Stimulated activated CD4-positive, alpha-beta T cell treated with anti-CD3 and anti-CD28 coated beads, TNF-alpha, amount 100 ng/mL, for 48 hours (primary cell): ENCODE data around the gene PADI2.

Experiments
- DNase-seq, 3 donors: peaks; one replicate each; pipeline ENCODE4 v3.0.0-alpha.2; 2020; ENCODE audit warnings: low read depth in 3 of 3

PADI2 gene

GRCh38 chr1:17113963-17114362 lies 5.3 kb downstream of the PADI2 start:
- no peak for DNase-seq

GRCh38 chr1:17112496-17113236 lies 6.6 kb downstream of the PADI2 start:
- no peak for DNase-seq

GRCh38 chr1:17112076-17112475 lies 7.2 kb downstream of the PADI2 start:
- no peak for DNase-seq

- DNase-seq, result no peak
Observed at GRCh38 chr1:17110555-17110926, 8.7 kb downstream of the PADI2 start.

- DNase-seq, result no peak
Observed at GRCh38 chr1:17109892-17110554, 9.2 kb downstream of the PADI2 start.

- no peak for DNase-seq
Observed at GRCh38 chr1:17108786-17109185, 10.5 kb downstream of the PADI2 start.

GRCh38 chr1:17108360-17108759 lies 10.9 kb downstream of the PADI2 start:
- no peak for DNase-seq

GRCh38 chr1:17104782-17105181 lies 14.5 kb downstream of the PADI2 start:
- DNase-seq, result no peak

GRCh38 chr1:17102232-17102631 lies 17.0 kb downstream of the PADI2 start:
- DNase-seq, result no peak

- no peak for DNase-seq
Observed at GRCh38 chr1:17101261-17101660, 18.0 kb downstream of the PADI2 start.

- DNase-seq, result no peak
Observed at GRCh38 chr1:17099616-17100340, 19.5 kb downstream of the PADI2 start.

- no peak for DNase-seq
Observed at GRCh38 chr1:17098446-17099317, 20.6 kb downstream of the PADI2 start.

- DNase-seq, result no peak
Observed at GRCh38 chr1:17097787-17098186, 21.5 kb downstream of the PADI2 start.

- no peak for DNase-seq
Observed at GRCh38 chr1:17097147-17097546, 22.1 kb downstream of the PADI2 start.

- no peak for DNase-seq
Observed at GRCh38 chr1:17096584-17096983, 22.7 kb downstream of the PADI2 start.

- no peak for DNase-seq
Observed at GRCh38 chr1:17095141-17095540, 24.1 kb downstream of the PADI2 start.

GRCh38 chr1:17094664-17095063 lies 24.6 kb downstream of the PADI2 start:
- no peak for DNase-seq

GRCh38 chr1:17093822-17094393 lies 25.3 kb downstream of the PADI2 start:
- no peak for DNase-seq

- DNase-seq, result no peak
Observed at GRCh38 chr1:17091252-17091651, 28.0 kb downstream of the PADI2 start.

- no peak for DNase-seq
Observed at GRCh38 chr1:17089506-17089905, 29.7 kb downstream of the PADI2 start.

GRCh38 chr1:17086751-17087150 lies 32.5 kb downstream of the PADI2 start:
- no peak for DNase-seq

GRCh38 chr1:17084787-17085186 lies 34.5 kb downstream of the PADI2 start:
- DNase-seq, result no peak
